SK-N-MC (cell line): ENCODE measurements around the gene WBP1L.

Experiments used
- EZH2 ChIP-seq: fragments of 200-600 bp; sonication (generic); IDR thresholded peaks from one replicate; pipeline ENCODE4 v1.6.1; 2017; ENCODE audit warnings: antibody characterized with exemption
- FOXP2 ChIP-seq: optimal IDR thresholded peaks from 2 replicates; pipeline ENCODE3; 2011; ENCODE audit warnings: mild to moderate bottlenecking, moderate library complexity; ENCODE audit not compliant: insufficient read depth; ENCODE audit errors: extremely low read length, control extremely low read depth
- POLR2AphosphoS5 ChIP-seq: IDR thresholded peaks from 2 replicates; pipeline ENCODE4 v1.6.1; 2012; ENCODE audit warnings: mild to moderate bottlenecking, low read depth, low read length, borderline replicate concordance

DNA sequence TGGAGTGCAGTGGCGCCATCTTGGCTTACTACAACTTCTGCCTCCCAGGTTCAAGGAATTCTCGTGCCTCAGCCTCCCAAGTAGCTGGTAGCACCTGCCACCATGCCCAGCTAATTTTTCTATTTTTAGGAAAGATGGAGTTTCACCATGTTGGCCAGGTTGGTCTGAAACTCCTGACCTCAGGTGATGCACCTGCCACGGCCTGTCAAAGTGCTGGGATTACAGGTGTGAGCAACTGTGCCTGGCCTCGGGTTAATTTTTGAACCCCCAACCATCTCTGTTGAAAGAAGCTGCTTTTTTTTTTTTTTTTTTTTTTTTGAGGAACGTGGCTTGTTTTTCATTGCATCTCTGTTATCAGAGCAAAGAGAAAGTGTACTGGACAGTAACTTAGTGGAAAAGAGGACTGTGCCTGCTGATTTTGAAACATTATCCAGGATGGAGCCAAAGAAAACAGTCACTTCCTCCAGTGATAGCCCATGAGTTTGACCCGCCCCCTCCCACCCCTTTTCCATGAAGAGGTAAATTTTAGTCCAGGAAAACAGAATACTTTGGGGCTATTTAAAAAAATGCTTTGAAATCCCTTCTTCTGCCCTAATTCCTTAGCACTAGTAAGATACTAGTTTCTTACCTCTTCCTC lies 38.3 kb downstream of the WBP1L start:
- TF ChIP-seq EZH2 (no peak), POLR2AphosphoS5 (no peak), FOXP2 (no peak)
